Esophagus (tissue), 2 donors: ENCODE data around the gene COL4A2. TPM values are rescaled to one million over a fixed set of nuclear protein-coding genes. Genes with fewer than 3 reads are reported as not detected.
A peak's percentile ranks its signal among the peaks of the same experiment; 100 is the strongest.

Experiments
- H3K27ac ChIP-seq, 2 donors: one replicate each; pipeline ENCODE4 v1.5.1; 2013; ENCODE audit warnings: low read depth in 2 of 2, mild to moderate bottlenecking in 2 of 2, inconsistent platforms in 1 of 2, low read length in 1 of 2, moderate library complexity in 1 of 2
- H3K27me3 ChIP-seq, 2 donors: one replicate each; pipeline ENCODE4 v1.6.1; 2013; ENCODE audit warnings: low read length in 2 of 2, control low read depth in 1 of 2, mild to moderate bottlenecking in 1 of 2; ENCODE audit not compliant: insufficient read depth in 2 of 2, control insufficient read depth in 1 of 2
- H3K36me3 ChIP-seq, 2 donors: one replicate each; pipeline ENCODE4 v1.6.1; 2013; ENCODE audit warnings: low read length in 1 of 2; ENCODE audit not compliant: control insufficient read depth in 2 of 2, insufficient read depth in 2 of 2
- H3K4me1 ChIP-seq, 2 donors: one replicate each; pipeline ENCODE4 v1.6.1; 2013; ENCODE audit warnings: low read length in 1 of 2; ENCODE audit not compliant: control insufficient read depth in 2 of 2, insufficient read depth in 2 of 2
- H3K4me3 ChIP-seq, 2 donors: one replicate each; pipeline ENCODE4 v1.5.1; 2013; ENCODE audit warnings: low read length in 2 of 2, mild to moderate bottlenecking in 2 of 2, low read depth in 1 of 2, moderate library complexity in 1 of 2
- H3K9me3 ChIP-seq, 2 donors: one replicate each; pipeline ENCODE4 v1.6.1; 2013; ENCODE audit warnings: mild to moderate bottlenecking in 2 of 2, low read depth in 1 of 2, low read length in 1 of 2, moderate library complexity in 1 of 2; ENCODE audit not compliant: control insufficient read depth in 2 of 2, insufficient read depth in 1 of 2
- WGBS, 2 donors: extraction: QIAGEN DNeasy Blood & Tissue Kit; methylation state at CpG; one replicate each; pipeline ENCODE4 v1.1.7; 2013; 5-methylcytosine and 5-hydroxymethylcytosine counted together
- polyA plus RNA-seq, 2 donors: library from polyadenylated mRNA; stranded (reverse); fragments of 200-250 nt; gene quantifications; one replicate each; pipeline ENCODE4 v1.2.3, GENCODE V29; 2013
- donor health status: healthy with polysubstance abuse.
- donor health status: Bipolar disorder and iron deficiency.

Gene COL4A2
- polyA plus RNA-seq, 2 donors = 25.3 to 39.2 TPM

- Histone ChIP-seq H3K36me3 (no peaks in the 10 kb centered on the region), H3K27ac (peak overlapping the region in 1 of 2 donors; percentile 37), H3K4me1 (peaks cover 0 to 3% of the 10 kb centered on the region in 2 donors), H3K27me3 (no peaks in the 10 kb centered on the region), H3K9me3 (no peaks in the 10 kb centered on the region), H3K4me3 (no peak overlapping the region)
- WGBS, 2 donors = 75 to 86% methylated on average over 14 to 18 of the region's 18 CpGs
Measured at GRCh38 chr13:110536006-110536693, 229.1 kb downstream of the COL4A2 start.

- Histone ChIP-seq H3K36me3 (no peaks in the 10 kb centered on the region), H3K4me3 (no peak overlapping the region), H3K27ac (peak overlapping the region in 1 of 2 donors; percentile 16), H3K9me3 (no peaks in the 10 kb centered on the region), H3K4me1 (peaks cover 0 to 3% of the 10 kb centered on the region in 2 donors), H3K27me3 (no peaks in the 10 kb centered on the region)
- 44 to 51% methylated on average over 5 of the region's 5 CpGs for WGBS, 2 donors
Measured at GRCh38 chr13:110538632-110539031, 231.5 kb downstream of the COL4A2 start.

DNA sequence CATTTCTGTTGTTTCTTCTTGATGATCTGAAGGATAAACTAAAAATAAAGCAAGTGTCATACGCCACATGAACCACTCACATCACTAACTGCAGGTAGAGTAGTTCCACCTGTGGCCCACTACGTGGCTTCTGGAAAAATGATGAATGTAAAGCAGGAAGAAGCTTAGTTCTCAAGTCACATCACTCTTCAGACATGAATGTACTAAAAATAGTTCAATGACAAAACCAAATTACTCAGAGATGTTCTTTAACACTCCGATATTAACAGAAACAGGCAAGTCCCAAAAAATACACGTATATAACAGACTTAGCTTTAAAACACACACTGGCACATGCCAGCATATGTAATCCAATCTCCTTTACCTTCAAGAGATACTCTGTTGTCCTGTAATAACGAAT lies 232.8 kb downstream of the COL4A2 start:
- no peak overlapping the region for H3K27ac ChIP-seq
- H3K4me1 ChIP-seq = peaks cover 0 to 3% of the 10 kb centered on the region in 2 donors
- WGBS, 2 donors = 78% methylated on average over 5 of the region's 5 CpGs
- H3K27me3 ChIP-seq = no peaks in the 10 kb centered on the region
- no peaks in the 10 kb centered on the region for H3K36me3 ChIP-seq
- H3K9me3 ChIP-seq = peaks cover 0 to 2% of the 10 kb centered on the region in 2 donors
- no peak overlapping the region for H3K4me3 ChIP-seq

- H3K4me3 ChIP-seq = no peak overlapping the region
- no peaks in the 10 kb centered on the region for H3K27me3 ChIP-seq
- H3K4me1 ChIP-seq = peaks cover 0 to 3% of the 10 kb centered on the region in 2 donors
- H3K27ac ChIP-seq = peak overlapping the region in 1 of 2 donors; percentile 22
- H3K36me3 ChIP-seq = no peaks in the 10 kb centered on the region
- peaks cover 0 to 2% of the 10 kb centered on the region in 2 donors for H3K9me3 ChIP-seq
- WGBS, 2 donors = 72 to 74% methylated on average over 15 of the region's 15 CpGs
Measured at GRCh38 chr13:110540871-110541525, 233.9 kb downstream of the COL4A2 start.

GRCh38 chr13:110541526-110541920 lies 234.4 kb downstream of the COL4A2 start:
- peak overlapping the region in 1 of 2 donors; percentile 40 for H3K27ac ChIP-seq
- H3K9me3 ChIP-seq = peaks cover 0 to 2% of the 10 kb centered on the region in 2 donors
- H3K4me3 ChIP-seq = no peak overlapping the region
- 33 to 39% methylated on average over 4 of the region's 4 CpGs for WGBS, 2 donors
- H3K27me3 ChIP-seq = no peaks in the 10 kb centered on the region
- H3K36me3 ChIP-seq = no peaks in the 10 kb centered on the region
- H3K4me1 ChIP-seq = peaks cover 0 to 3% of the 10 kb centered on the region in 2 donors

DNA sequence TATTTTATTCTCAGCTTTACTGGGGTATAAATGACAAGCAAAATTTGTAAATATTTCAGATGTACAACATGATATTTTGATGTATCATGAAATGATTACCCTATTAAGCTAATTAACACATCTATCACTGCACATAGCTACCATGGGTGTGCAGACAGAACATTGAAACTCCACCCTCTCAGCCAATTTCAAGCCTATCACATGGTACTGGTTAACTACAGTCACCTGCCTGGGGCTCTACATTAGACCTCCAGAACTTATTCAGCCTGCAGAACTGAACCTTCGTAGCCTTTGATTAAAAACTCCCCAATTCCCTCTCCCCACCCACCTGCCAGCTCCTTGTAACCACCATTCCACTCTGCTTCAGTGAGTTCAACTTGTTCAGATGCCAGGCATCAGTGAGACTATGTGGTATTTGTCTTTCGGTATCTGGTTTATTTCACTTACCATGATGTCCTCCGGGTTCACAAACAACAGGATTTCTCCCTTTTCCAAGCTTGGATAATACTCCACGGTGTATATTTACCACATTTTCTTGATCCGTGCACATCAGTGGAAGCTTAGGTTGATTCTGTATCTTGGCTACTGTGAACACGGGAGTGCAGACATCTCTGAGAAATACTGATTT lies 235.2 kb downstream of the COL4A2 start:
- Histone ChIP-seq H3K9me3 (peaks cover 0 to 2% of the 10 kb centered on the region in 2 donors), H3K4me3 (no peak overlapping the region), H3K4me1 (peaks cover 2 to 6% of the 10 kb centered on the region in 2 donors), H3K36me3 (no peaks in the 10 kb centered on the region), H3K27me3 (no peaks in the 10 kb centered on the region), H3K27ac (no peak overlapping the region)
- 75 to 77% methylated on average over 6 of the region's 6 CpGs for WGBS, 2 donors

DNA sequence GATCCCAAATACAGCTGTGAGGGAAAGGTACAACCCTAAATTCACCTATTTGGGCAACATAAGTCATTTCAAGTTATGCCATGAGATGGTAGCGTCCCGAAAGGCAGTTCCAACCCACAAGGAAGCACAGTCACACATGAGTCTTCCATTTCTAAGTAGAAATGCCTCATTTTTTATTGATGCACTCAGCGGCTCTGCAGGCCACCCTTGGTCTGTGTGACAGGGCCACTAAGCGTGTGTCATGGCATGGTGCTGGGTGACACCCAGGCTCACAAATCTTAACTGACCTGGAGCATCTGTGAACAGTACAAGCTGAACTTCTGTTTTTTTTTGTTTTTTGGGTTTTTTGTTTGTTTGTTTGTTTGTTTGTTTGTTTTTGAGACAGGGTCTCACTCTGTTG lies 239.3 kb downstream of the COL4A2 start:
- Histone ChIP-seq H3K36me3 (no peaks in the 10 kb centered on the region), H3K9me3 (peaks cover 0 to 2% of the 10 kb centered on the region in 2 donors), H3K27ac (no peak overlapping the region), H3K4me3 (no peak overlapping the region), H3K4me1 (peaks cover 2 to 3% of the 10 kb centered on the region in 2 donors), H3K27me3 (no peaks in the 10 kb centered on the region)
- WGBS, 2 donors = 95% methylated on average over 4 of the region's 4 CpGs

DNA sequence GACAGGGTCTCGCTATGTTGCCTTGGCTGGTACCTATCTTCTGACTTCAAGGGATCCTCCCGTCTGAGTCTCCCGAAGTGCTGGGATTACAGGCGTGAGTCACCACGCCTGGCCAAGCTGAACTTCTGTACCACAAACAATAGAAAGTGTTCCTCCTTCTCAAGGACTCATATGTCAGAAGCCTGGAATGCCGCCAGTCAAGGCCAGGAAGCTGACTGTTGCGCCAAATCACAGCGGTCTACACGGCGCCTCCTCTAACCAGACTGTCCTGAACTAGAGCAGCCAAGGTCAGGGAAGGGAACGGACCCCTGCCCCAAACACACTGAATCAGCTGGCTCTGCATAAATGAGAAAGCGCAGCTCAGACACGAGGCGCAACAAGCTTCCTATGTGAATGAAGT lies 239.8 kb downstream of the COL4A2 start:
- Histone ChIP-seq H3K4me1 (peaks cover 2 to 3% of the 10 kb centered on the region in 2 donors), H3K27me3 (no peaks in the 10 kb centered on the region)
- whole genome bisulfite sequencing, 2 donors = 57 to 75% methylated on average over 14 of the region's 14 CpGs

GRCh38 chr13:110548891-110549794 lies 242.1 kb downstream of the COL4A2 start:
- Histone ChIP-seq H3K36me3 (no peaks in the 10 kb centered on the region), H3K9me3 (peaks cover 0 to 2% of the 10 kb centered on the region in 2 donors), H3K27ac (no peak overlapping the region)

More for the DNA sequence above, 239.8 kb downstream of the COL4A2 start:
- H3K9me3 ChIP-seq = peaks cover 0 to 2% of the 10 kb centered on the region in 2 donors
- no peak overlapping the region for H3K27ac ChIP-seq
- H3K4me3 ChIP-seq = no peak overlapping the region
- no peaks in the 10 kb centered on the region for H3K36me3 ChIP-seq

More at GRCh38 chr13:110548891-110549794, 242.1 kb downstream of the COL4A2 start:
- no peak overlapping the region for H3K4me3 ChIP-seq
- 74 to 84% methylated on average over 7 of the region's 7 CpGs for WGBS, 2 donors
- H3K4me1 ChIP-seq = peaks cover 2 to 3% of the 10 kb centered on the region in 2 donors
- H3K27me3 ChIP-seq = no peaks in the 10 kb centered on the region
